GM18951 (cell line): ENCODE results near the gene ERG28.
"Not testable (repeated sequence)": the region's sequence is repeated elsewhere in the genome, so short reads cannot be mapped to it uniquely, and the experiment has no call there.

ENCODE experiments used
- POLR2A ChIP-seq: IDR thresholded peaks from 4 replicates; pipeline ENCODE4 v1.6.1; 2011; ENCODE audit warnings: mild to moderate bottlenecking; ENCODE audit not compliant: insufficient read length, insufficient read depth; ENCODE audit errors: extremely low read depth
- in situ Hi-C: fragments of 300-500 bp; cut with MboI; formaldehyde crosslinking; loops from one replicate; pipeline ENCODE4 v1.12.0; 2022; ENCODE audit warnings: low sequenced_read_pairs, mixed read lengths, inconsistent platforms; ENCODE audit not compliant: unreplicated experiment

ERG28 gene

GRCh38 chr14:75607044-75607443, 53.6 kb downstream of the ERG28 start:
- in situ Hi-C loops = no loop called here
- TF ChIP-seq POLR2A = no peak

- TF ChIP-seq POLR2A = no peak
- in situ Hi-C loops = no loop called here
These were observed 54.8 kb downstream of the ERG28 start for GRCh38 chr14:75605916-75606315.

- TF ChIP-seq POLR2A = no peak
- in situ Hi-C loops = no loop called here
These were observed 55.5 kb downstream of the ERG28 start for GRCh38 chr14:75604979-75605851.

- in situ Hi-C loops = no loop called here
- no peak for TF ChIP-seq POLR2A
These were observed 58.2 kb downstream of the ERG28 start for GRCh38 chr14:75602503-75602902.

GRCh38 chr14:75601061-75601460, 59.6 kb downstream of the ERG28 start:
- in situ Hi-C loops = not testable (repeated sequence)

- in situ Hi-C loops = not testable (repeated sequence)
These were observed 60.6 kb downstream of the ERG28 start for GRCh38 chr14:75600100-75600499.
